MCF 10A (cell line): ENCODE measurements around the gene LRRC42. TPM values are rescaled to one million over a fixed set of nuclear protein-coding genes. Genes with fewer than 3 reads are reported as not detected.

ENCODE experiments used
- BruUV-seq: library from RNA; stranded (reverse); fragments of 400-500 nt; replicated peaks from 2 replicates; lab custom pipeline; 2021; lab: Mats Ljungman, UMichigan
- CTCF ChIA-PET: fragments of 300-600 bp; sonication (Branson Sonifier 250); formaldehyde crosslinking; extraction: SDS; loops from one replicate; lab custom pipeline; 2021; ENCODE audit warnings: antibody characterized with exemption, inconsistent platforms; lab: Yijun Ruan, JAX
- POLR2A ChIA-PET: fragments of 300-600, 350-650 bp; sonication (Branson Sonifier 250); formaldehyde crosslinking; extraction: SDS; loops from one replicate; lab custom pipeline; 2020; ENCODE audit warnings: antibody characterized with exemption, inconsistent platforms; lab: Yijun Ruan, JAX
- DNase-seq: peaks from one replicate; pipeline ENCODE4 v3.0.0-alpha.2; 2018; ENCODE audit not compliant: unreplicated experiment
- H3K27ac Mint-ChIP-seq: one replicate; pipeline ENCODE4 v1.8.0; 2022; ENCODE audit warnings: mild to moderate bottlenecking, low read depth, mixed read lengths; ENCODE audit not compliant: unreplicated experiment
- H3K27me3 Mint-ChIP-seq: one replicate; pipeline ENCODE4 v1.8.0; 2022; ENCODE audit warnings: mixed read lengths; ENCODE audit not compliant: insufficient read depth, unreplicated experiment
- H3K36me3 Mint-ChIP-seq: one replicate; pipeline ENCODE4 v1.8.0; 2022; ENCODE audit warnings: mild to moderate bottlenecking, moderate library complexity, mixed read lengths; ENCODE audit not compliant: insufficient read depth, unreplicated experiment
- H3K4me1 Mint-ChIP-seq: one replicate; pipeline ENCODE4 v1.8.0; 2022; ENCODE audit warnings: mixed read lengths; ENCODE audit not compliant: insufficient read depth, unreplicated experiment
- H3K4me3 Mint-ChIP-seq: one replicate; pipeline ENCODE4 v1.8.0; 2022; ENCODE audit warnings: mild to moderate bottlenecking, moderate library complexity, mixed read lengths; ENCODE audit not compliant: unreplicated experiment
- H3K9me3 Mint-ChIP-seq: one replicate; pipeline ENCODE4 v1.8.0; 2022; ENCODE audit warnings: mixed read lengths; ENCODE audit not compliant: unreplicated experiment
- intact Hi-C: fragments of 100-400 bp; cut with micrococcal nuclease; formaldehyde crosslinking; loops from 2 replicates; pipeline ENCODE4 v1.14.1; 2022
- total RNA-seq: library from RNA; stranded (reverse); gene quantifications from 2 replicates; pipeline ENCODE4 v1.2.3, GENCODE V29; 2022
- TF ChIP-seq, protein P1 (sequence below): fragments of 200-600 bp; IDR thresholded peaks from one replicate; pipeline ENCODE4 v1.8.0; 2022; ENCODE audit warnings: antibody characterized with exemption, mild to moderate bottlenecking; ENCODE audit not compliant: unreplicated experiment

The LRRC42 gene
- total RNA-seq, 1 experiment from 2014 or later = 41.2 TPM

DNA sequence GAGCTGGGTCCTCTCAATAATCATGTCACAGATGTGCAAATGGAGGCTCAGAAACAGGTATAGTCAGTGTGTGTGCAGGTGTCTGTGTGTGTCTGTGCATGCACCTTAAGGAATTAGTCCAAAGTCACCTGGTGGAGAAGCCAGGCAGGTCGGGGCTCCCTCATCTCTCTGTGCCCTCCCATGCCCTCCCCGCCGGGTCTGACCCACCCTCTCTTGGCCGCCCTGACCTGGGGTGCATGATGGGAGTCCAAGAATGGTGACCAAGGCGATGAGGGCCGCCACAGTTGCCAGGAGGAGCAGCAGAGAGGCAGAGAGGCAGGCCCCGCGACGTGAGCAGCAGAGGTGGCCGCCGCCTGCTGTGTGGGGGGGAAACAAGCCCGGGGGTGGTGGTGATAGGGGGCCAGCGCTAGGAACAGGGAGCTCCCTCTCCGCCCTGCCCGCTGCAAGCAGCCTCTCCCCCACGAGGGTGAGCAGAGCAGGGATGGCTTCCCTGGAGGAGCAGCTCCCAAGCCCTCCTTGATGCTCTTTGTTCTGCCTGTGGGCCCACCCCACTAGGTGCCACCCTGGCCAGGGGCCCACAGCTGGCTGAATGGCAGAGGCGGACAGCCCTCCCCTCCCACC lies 68.0 kb downstream of the LRRC42 start:
- Mint-ChIP-seq H3K4me3 (no peak overlapping the region), H3K36me3 (peaks cover 4% of the 10 kb centered on the region), H3K9me3 (no peaks in the 10 kb centered on the region), H3K27me3 (peaks cover 29% of the 10 kb centered on the region), H3K27ac (no peak overlapping the region), H3K4me1 (peaks cover 13% of the 10 kb centered on the region)
- TF ChIP-seq, protein P1, sequence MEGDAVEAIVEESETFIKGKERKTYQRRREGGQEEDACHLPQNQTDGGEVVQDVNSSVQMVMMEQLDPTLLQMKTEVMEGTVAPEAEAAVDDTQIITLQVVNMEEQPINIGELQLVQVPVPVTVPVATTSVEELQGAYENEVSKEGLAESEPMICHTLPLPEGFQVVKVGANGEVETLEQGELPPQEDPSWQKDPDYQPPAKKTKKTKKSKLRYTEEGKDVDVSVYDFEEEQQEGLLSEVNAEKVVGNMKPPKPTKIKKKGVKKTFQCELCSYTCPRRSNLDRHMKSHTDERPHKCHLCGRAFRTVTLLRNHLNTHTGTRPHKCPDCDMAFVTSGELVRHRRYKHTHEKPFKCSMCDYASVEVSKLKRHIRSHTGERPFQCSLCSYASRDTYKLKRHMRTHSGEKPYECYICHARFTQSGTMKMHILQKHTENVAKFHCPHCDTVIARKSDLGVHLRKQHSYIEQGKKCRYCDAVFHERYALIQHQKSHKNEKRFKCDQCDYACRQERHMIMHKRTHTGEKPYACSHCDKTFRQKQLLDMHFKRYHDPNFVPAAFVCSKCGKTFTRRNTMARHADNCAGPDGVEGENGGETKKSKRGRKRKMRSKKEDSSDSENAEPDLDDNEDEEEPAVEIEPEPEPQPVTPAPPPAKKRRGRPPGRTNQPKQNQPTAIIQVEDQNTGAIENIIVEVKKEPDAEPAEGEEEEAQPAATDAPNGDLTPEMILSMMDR = no peak
- no TSS peak for BruUV-seq
- DNase-seq = no peak
- POLR2A ChIA-PET = interaction anchor here (0.6 to 3.7 kb wide), 3 partner anchors 8 to 182 kb away, joined by 3 to 25 read pairs (median 4); partner anchors contain the start of genes TCEANC2 and TMEM59
- CTCF ChIA-PET = interaction anchor here (1.4 kb wide), 1 partner anchor 154 kb away, joined by 3 read pairs; no protein-coding TSS in a partner anchor
- intact Hi-C loops = no loop called here

DNA sequence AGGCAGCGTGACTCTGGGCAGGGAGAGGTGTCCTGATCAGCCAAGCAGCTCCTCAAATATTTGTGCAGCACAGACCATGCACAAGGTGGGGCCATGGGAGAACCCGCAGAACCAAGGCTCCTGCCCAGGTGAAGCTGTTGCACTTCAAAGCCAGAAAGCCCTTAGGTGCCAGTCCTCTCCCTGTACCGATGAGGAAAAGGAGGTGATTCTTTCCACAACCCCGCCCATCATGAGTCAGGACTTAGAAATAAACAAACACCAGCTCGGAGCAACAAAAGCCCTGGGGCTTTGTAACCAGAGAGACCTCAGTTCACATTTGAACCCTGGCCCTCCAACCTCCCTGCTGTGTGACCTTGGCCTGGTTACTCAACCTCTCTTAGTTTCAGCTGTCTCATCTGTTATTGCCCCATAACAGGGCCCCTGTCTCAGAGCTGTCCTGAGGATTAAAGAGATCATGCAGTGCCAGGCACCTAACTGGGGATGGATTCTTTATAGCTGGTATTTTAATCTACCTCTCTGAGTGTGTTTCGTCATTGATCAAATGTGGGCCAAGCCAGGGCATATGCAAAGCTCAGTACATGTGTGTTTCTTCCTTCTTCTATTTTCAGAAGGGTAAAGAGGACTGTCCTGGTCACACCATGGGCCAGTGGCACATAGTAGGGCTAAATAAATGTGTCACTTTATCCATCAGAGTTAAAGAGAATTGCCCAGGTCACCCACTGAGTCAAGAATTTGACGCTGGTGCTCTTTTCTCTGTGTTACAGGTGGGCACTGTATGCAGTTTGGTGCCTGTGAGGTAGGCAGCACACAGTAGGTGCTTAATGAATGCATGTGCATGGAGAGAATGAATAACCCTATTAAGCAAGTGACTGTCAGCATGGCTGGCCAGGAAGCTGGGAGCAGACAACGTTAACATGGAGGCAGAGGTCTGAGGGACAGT lies 70.5 kb downstream of the LRRC42 start:
- ChIA-PET POLR2A (interaction anchor here (0.5 to 3.7 kb wide), 7 partner anchors 15 to 198 kb away, joined by 3 to 25 read pairs (median 3); partner anchors contain the start of genes IFT25, TCEANC2 and TMEM59), CTCF (interaction anchor here (0.7 to 1.2 kb wide), 5 partner anchors 13 to 138 kb away, joined by 3 to 4 read pairs (median 3); no protein-coding TSS in a partner anchor)
- no TSS peak for BruUV-seq
- TF ChIP-seq, protein P1 = no peak
- peaks cover 13% of the 10 kb centered on the region for H3K4me1 Mint-ChIP-seq
- DNase-seq = peak; percentile 92
- no peak overlapping the region for H3K4me3 Mint-ChIP-seq
- H3K36me3 Mint-ChIP-seq = no peaks in the 10 kb centered on the region
- H3K27ac Mint-ChIP-seq = peak overlapping the region; percentile 82
- H3K9me3 Mint-ChIP-seq = no peaks in the 10 kb centered on the region
- H3K27me3 Mint-ChIP-seq = peaks cover 9% of the 10 kb centered on the region
- intact Hi-C loops = no loop called here

Other genes with a start within 250 kb of the LRRC42 start
- 0.93 and 1.4 TPM in 2 replicates for gene GLIS1, start 207.2 kb upstream of the LRRC42 start, total RNA-seq
- gene NDC1, start 108.1 kb upstream of the LRRC42 start, total RNA-seq = 17.5 and 18.7 TPM in 2 replicates
- 15.8 and 20.1 TPM in 2 replicates for gene YIPF1, start 56.6 kb upstream of the LRRC42 start, total RNA-seq
- gene DIO1, start 52.2 kb upstream of the LRRC42 start, total RNA-seq = not detected in 2 replicates
- 20.6 and 22.3 TPM in 2 replicates for gene IFT25, start 651 bp upstream of the LRRC42 start, total RNA-seq
- not detected in 2 replicates for gene LDLRAD1, start 71.8 kb downstream of the LRRC42 start, total RNA-seq
- gene TMEM59, start 106.9 kb downstream of the LRRC42 start, total RNA-seq = 192 and 231 TPM in 2 replicates
- gene TCEANC2, start 107.3 kb downstream of the LRRC42 start, total RNA-seq = 3.6 and 6.0 TPM in 2 replicates
- not detected in 2 replicates for gene CDCP2, start 206.7 kb downstream of the LRRC42 start, total RNA-seq